ENCODE results near the gene FHIT. TPM values are rescaled to one million over a fixed set of nuclear protein-coding genes. Genes with fewer than 3 reads are reported as not detected.

Gene FHIT
- total RNA-seq, 4 donors from 2014 or later: 4.4 to 10.6 (median 8.4) TPM

DNA sequence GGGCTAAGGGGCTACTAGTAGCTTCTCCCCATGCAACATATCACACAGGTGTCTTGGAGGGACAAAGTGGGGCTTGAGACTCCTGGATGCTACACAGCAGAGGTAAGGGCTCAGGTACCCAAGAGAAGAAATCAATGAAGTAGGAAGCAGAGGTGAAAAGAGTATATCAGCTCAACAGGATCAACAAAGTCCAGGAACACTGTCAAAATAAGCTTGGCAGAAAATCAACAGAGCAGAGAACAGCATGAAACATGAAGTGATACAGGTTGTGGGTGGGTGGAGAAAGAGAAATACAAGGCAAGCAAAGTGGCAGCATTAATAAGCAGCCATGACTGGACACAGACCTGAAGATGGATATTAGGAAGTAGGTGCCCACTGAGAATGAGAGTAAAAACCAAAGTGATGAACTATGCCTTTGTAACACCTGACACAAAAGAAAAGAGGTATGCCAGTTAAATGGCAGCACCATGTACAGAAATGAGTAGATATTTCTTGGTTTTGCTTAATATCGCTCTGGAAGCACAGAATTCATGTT, 637.4 kb downstream of the FHIT start:
- TF ChIP-seq, protein P1, sequence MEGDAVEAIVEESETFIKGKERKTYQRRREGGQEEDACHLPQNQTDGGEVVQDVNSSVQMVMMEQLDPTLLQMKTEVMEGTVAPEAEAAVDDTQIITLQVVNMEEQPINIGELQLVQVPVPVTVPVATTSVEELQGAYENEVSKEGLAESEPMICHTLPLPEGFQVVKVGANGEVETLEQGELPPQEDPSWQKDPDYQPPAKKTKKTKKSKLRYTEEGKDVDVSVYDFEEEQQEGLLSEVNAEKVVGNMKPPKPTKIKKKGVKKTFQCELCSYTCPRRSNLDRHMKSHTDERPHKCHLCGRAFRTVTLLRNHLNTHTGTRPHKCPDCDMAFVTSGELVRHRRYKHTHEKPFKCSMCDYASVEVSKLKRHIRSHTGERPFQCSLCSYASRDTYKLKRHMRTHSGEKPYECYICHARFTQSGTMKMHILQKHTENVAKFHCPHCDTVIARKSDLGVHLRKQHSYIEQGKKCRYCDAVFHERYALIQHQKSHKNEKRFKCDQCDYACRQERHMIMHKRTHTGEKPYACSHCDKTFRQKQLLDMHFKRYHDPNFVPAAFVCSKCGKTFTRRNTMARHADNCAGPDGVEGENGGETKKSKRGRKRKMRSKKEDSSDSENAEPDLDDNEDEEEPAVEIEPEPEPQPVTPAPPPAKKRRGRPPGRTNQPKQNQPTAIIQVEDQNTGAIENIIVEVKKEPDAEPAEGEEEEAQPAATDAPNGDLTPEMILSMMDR (IDR thresholded peaks at IDR 0.05; ENCODE audit: low read depth): no peak

DNA sequence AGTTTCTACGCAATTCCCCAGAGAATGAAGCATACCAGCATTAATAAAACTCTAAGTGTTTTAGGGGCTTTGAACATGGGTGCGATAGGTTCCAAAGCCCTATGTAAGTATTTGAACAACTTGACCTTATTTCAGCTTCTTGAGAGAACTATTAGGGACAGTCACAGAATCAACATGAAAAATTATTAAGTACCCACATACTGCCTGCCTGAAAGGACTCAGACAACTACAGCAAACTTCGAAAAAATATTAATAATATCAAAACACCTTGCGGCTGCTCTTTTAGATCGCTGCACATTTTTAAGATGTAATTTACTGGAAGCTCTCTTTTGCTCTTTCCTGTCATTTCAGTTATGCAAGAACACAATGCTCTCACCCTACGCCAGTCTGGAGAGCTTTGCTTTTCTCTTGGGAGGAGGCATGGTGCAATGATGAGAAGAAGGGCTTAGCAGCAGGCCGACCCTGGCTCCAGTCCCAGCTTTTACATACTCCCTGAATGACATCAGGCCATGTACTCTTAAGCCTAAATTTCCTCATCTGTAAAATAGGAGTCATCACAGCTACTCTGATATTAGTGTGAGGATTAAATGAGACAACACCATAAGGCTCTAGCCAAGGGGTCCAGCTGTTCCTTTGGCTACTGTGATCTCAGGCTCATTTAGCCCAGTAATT, 640.7 kb downstream of the FHIT start:
- TF ChIP-seq, protein P1 (IDR thresholded peaks at IDR 0.05; ENCODE audit: low read depth): no peak

DNA sequence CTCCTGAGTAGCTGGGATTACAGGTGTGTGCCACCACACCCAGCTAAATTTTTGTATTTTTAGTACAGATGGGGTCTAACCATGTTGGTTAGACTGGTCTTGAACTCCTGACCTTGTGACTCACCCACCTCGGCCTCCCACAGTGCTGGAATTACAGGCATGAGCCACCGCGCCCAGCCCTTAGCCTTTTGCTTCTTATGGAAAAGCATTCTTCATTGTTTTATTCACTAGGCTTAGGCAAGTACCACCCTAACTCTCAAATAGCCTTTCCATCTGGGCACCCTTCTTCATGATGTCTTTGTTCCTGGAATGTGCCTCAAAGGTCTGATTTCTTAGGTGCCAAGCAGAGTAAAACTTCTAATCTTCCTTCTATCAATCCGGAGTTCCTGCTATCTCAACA, 641.8 kb downstream of the FHIT start:
- TF ChIP-seq, protein P1 (IDR thresholded peaks at IDR 0.05; ENCODE audit: low read depth): no peak

DNA sequence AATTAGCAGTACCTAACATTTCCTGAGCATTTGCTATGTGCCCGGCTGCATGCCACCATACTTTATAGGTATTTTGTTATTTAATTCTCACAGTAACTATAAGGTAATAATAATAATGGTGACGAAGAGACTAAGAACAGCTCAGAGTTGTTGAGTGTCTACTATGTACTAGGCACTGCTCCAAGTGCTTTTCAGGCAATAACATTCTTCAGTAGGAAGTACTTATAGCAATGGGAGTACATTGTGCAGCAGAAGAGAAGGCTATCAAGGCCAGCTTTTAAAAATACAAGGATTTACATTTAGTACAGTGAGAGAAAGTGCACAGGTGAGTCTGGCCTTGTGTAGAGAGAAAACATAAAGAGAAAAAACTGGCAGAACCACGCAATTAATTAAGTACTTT, 647.4 kb downstream of the FHIT start:
- TF ChIP-seq, protein P1 (IDR thresholded peaks at IDR 0.05; ENCODE audit: low read depth): no peak

DNA sequence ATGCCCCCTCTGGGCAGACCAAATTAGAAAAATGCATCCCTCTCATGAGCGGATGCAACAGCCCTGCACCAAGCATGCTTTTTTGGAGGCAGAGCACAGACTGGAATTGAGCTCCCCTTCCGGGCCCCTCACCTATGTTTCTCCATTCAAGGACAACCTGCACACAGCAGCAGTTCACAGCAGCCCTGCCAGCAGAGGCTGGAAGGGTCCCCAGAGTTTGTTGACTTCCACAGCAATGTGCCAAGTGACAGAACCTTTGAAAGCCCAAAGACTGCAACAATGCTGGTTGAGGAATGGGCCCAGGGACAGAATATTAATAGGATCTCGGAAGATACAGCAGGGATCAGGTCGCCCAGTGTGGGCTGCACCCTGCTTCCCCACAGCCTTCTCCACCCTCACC, 650.4 kb downstream of the FHIT start:
- TF ChIP-seq, protein P1 (IDR thresholded peaks at IDR 0.05; ENCODE audit: low read depth): no peak

DNA sequence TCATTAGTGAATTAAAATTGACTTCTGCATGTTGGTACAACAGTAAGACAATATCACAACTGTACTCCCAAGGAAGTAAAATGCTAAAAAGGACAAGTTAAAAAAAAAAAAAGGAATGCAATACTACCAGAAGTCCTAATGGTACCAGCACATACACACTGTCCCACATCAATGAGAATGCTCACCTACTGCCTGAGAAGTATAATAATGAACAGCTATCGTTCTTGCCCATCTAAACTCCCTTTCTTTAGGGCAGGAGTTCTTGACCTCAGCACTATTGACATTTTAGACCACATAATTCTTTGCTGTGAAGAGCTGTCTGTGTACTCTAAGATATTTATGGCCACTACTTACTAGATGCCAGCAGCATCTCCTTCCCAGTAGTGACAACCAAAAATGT, 651.7 kb downstream of the FHIT start:
- TF ChIP-seq, protein P1 (IDR thresholded peaks at IDR 0.05; ENCODE audit: low read depth): no peak

DNA sequence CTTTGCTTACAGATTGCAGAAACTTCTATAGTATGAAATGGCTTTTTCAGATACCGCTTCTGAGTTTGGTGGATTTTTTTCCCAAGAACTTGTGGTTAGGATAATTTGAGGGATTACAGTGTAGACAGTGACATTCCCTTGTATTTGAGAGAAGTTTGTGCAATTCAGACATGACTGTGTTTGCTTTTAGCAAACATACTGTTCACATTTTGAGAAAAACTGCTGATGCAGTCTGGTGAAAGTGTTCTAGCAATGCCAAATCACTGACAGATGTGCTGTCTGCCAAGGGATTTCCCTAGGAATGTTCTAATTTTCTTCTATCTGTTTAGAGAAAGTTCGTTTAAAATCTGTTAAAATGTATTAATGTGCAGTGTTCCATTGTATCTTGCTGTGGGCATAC, 652.6 kb downstream of the FHIT start:
- TF ChIP-seq, protein P1 (IDR thresholded peaks at IDR 0.05; ENCODE audit: low read depth): no peak

All from subcutaneous adipose tissue (tissue), 4 donors.